GM10266 (cell line): ENCODE data around the gene TUBB2A.

Experiments
- DNase-seq: peaks from one replicate; pipeline ENCODE4 v3.0.0; 2012; ENCODE audit errors: extremely low spot score
- CTCF ChIP-seq: IDR thresholded peaks from 2 replicates; pipeline ENCODE4 v1.5.1; 2012; ENCODE audit warnings: mild to moderate bottlenecking, low read depth; ENCODE audit not compliant: control insufficient read depth, insufficient read depth; ENCODE audit errors: missing control alignments

The TUBB2A gene

GRCh38 chr6:3118353-3119039 is 38.8 kb downstream of the TUBB2A start, which contains the start of gene BPHL:
Gene BPHL (plus strand): TSS chr6:3118711. CDS start chr6:3118741, 30 bp downstream.
- TF ChIP-seq CTCF = no peak
- DNase-seq = peak; percentile 100

- no peak for DNase-seq
Measured at GRCh38 chr6:3117912-3118352, 39.4 kb downstream of the TUBB2A start.

GRCh38 chr6:3114377-3114776 is 43.0 kb downstream of the TUBB2A start:
- no peak for TF ChIP-seq CTCF
- DNase-seq = no peak

More at GRCh38 chr6:3117912-3118352, 39.4 kb downstream of the TUBB2A start:
- TF ChIP-seq CTCF = no peak

- no peak for DNase-seq
- TF ChIP-seq CTCF = no peak
Measured at GRCh38 chr6:3109761-3110160, 47.6 kb downstream of the TUBB2A start.

GRCh38 chr6:3108746-3109414 is 48.5 kb downstream of the TUBB2A start:
- no peak for DNase-seq
- no peak for TF ChIP-seq CTCF
